Type B pancreatic cell (in vitro differentiated cells): Measurements from ENCODE around the gene FBXW9. TPM values are rescaled to one million over a fixed set of nuclear protein-coding genes. Genes with fewer than 3 reads are reported as not detected.
"Not testable (repeated sequence)": the region's sequence is repeated elsewhere in the genome, so short reads cannot be mapped to it uniquely, and the experiment has no call there.

Experiments used
- DNase-seq: peaks from one replicate; pipeline ENCODE4 v3.0.0; 2021; ENCODE audit warnings: mixed read lengths; ENCODE audit not compliant: unreplicated experiment; ENCODE audit errors: extremely low spot score
- H3K27ac Mint-ChIP-seq: 2 replicates; pipeline ENCODE4 v1.8.0; 2021; ENCODE audit warnings: mild to moderate bottlenecking, mixed read lengths
- H3K27me3 Mint-ChIP-seq: 2 replicates; pipeline ENCODE4 v1.8.0; 2021; ENCODE audit warnings: mixed read lengths
- H3K36me3 Mint-ChIP-seq: 2 replicates; pipeline ENCODE4 v1.8.0; 2021; ENCODE audit warnings: mixed read lengths
- H3K4me1 Mint-ChIP-seq: one replicate; pipeline ENCODE4 v1.8.0; 2021; ENCODE audit warnings: mixed read lengths; ENCODE audit not compliant: unreplicated experiment
- H3K4me3 Mint-ChIP-seq: 2 replicates; pipeline ENCODE4 v1.8.0; 2021; ENCODE audit warnings: mild to moderate bottlenecking, mixed read lengths
- H3K9me3 Mint-ChIP-seq: 2 replicates; pipeline ENCODE4 v1.8.0; 2021; ENCODE audit warnings: mixed read lengths
- total RNA-seq: library from RNA; stranded (reverse); gene quantifications from 2 replicates; pipeline ENCODE4 v1.2.1, GENCODE V29; 2021; ENCODE audit warnings: low replicate concordance
- TF ChIP-seq, protein P1 (sequence below): fragments of 200-600 bp; sonication (generic); conservative IDR thresholded peaks from 2 replicates; pipeline ENCODE4 v1.5.0; 2021; ENCODE audit warnings: antibody characterized with exemption, mild to moderate bottlenecking

The FBXW9 gene
- total RNA-seq, 1 donor from 2014 or later = 17.0 TPM

DNA sequence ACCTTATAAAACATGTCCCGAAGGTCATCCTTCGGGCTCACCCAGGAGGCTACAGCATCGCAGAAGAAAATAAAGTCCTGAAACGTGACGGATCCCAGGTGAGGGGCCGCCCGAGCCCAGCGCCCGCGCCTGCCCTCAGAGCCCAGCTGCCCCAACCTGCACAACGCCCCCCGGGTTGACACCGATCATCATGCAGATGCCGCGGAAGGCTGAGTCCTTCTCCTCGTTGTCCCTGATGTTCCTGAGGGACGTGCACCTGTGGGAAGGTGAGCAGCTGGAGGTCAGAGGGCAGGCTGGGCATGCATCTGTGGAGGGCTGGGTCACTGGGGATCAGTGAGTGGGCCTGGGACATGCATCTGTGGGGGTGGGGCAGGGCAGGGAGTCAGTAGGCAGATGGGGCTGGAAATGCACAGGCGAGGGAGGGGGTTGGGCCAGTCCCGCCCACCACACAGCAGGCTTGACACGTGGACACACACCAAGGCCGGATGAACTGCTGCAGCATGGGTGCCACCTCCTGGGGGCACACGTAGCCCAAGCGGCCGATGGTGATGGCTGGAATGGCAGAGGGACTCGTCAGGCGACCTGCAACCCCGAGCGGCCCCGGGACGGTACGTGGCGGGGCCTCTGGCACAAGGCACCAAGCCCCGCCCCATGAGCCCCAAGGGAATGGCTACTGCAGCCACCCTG lies 5.3 kb upstream of the FBXW9 start:
- Mint-ChIP-seq H3K4me1 (peaks cover 7% of the 10 kb centered on the region), H3K27me3 (no peaks in the 10 kb centered on the region), H3K36me3 (peaks cover 18% of the 10 kb centered on the region), H3K9me3 (no peaks in the 10 kb centered on the region), H3K27ac (no peak overlapping the region), H3K4me3 (no peak overlapping the region)
- DNase-seq = no peak
- TF ChIP-seq, protein P1, sequence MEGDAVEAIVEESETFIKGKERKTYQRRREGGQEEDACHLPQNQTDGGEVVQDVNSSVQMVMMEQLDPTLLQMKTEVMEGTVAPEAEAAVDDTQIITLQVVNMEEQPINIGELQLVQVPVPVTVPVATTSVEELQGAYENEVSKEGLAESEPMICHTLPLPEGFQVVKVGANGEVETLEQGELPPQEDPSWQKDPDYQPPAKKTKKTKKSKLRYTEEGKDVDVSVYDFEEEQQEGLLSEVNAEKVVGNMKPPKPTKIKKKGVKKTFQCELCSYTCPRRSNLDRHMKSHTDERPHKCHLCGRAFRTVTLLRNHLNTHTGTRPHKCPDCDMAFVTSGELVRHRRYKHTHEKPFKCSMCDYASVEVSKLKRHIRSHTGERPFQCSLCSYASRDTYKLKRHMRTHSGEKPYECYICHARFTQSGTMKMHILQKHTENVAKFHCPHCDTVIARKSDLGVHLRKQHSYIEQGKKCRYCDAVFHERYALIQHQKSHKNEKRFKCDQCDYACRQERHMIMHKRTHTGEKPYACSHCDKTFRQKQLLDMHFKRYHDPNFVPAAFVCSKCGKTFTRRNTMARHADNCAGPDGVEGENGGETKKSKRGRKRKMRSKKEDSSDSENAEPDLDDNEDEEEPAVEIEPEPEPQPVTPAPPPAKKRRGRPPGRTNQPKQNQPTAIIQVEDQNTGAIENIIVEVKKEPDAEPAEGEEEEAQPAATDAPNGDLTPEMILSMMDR = no peak

DNA sequence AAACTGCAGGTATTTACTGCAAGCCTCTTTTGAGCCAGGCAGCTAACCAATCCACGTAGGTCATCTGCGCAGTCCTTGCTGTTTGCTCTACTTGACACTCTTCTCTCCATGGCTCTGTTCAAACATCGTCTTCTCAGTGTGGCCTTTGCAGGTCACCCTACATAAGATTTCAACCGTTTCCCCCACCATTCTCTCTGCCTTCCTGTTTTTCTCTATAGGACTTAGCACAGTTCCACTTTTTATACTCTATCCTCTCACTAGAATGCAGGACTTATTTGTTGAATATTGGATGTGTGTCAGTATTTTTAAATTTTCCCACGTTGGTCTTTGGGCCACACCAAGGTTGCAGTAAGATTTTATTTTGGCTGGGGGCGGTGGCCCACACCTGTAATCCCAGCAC lies 1.7 kb upstream of the FBXW9 start:
- H3K36me3 Mint-ChIP-seq = peaks cover 6% of the 10 kb centered on the region
- no peak overlapping the region for H3K27ac Mint-ChIP-seq
- TF ChIP-seq, protein P1 = no peak
- DNase-seq = no peak
- H3K27me3 Mint-ChIP-seq = no peaks in the 10 kb centered on the region
- H3K4me3 Mint-ChIP-seq = peak overlapping the region; percentile 78
- H3K4me1 Mint-ChIP-seq = peaks cover 10% of the 10 kb centered on the region
- no peaks in the 10 kb centered on the region for H3K9me3 Mint-ChIP-seq

DNA sequence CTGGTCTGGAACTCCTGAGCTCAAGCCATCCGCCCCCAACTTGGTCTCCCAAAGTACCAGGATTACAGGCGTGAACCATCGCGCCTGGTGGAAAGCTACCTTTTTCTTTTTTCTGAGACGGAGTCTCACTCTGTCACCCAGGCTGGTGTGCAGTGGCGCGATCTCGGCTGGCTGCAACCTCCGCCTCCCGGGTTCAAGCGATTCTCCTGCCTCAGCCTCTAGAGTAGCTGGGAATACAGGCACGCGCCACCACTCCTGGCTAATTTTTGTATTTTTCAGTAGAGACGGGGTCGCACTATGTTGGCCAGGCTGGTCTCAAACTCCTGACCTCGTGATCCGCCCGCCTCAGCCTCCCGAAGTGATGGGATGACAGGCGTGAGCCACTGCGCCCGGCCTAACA lies 994 bp upstream of the FBXW9 start:
- not testable (repeated sequence) for H3K4me1 Mint-ChIP-seq, DNase-seq, H3K9me3 Mint-ChIP-seq, H3K36me3 Mint-ChIP-seq, H3K27ac Mint-ChIP-seq, H3K27me3 Mint-ChIP-seq
- peak overlapping the region; percentile 52 for H3K4me3 Mint-ChIP-seq

DNA sequence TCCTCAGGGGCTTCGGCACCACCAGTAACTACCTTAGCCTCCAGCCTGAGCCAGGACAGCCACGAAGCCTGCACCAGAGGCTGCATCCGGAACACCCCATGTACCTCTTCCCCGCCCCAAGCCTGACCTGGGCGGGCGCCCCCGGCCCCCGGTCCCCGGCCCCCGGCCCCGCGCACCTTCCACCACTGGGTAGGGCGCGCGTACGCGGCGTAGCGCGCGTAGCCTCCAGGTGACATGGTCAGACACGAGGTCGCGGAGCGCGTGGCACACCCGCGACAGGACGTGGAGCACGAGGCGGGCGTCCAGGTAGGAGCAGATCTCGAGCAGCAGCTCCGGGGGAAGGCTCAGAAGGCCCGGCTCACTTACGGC lies 450 bp downstream of the FBXW9 start:
- peaks cover 7% of the 10 kb centered on the region for H3K4me1 Mint-ChIP-seq
- TF ChIP-seq, protein P1 = no peak
- no peaks in the 10 kb centered on the region for H3K9me3 Mint-ChIP-seq
- H3K27me3 Mint-ChIP-seq = no peaks in the 10 kb centered on the region
- H3K27ac Mint-ChIP-seq = no peak overlapping the region
- H3K36me3 Mint-ChIP-seq = peaks cover 4% of the 10 kb centered on the region
- peak overlapping the region; percentile 92 for H3K4me3 Mint-ChIP-seq
- no peak for DNase-seq

DNA sequence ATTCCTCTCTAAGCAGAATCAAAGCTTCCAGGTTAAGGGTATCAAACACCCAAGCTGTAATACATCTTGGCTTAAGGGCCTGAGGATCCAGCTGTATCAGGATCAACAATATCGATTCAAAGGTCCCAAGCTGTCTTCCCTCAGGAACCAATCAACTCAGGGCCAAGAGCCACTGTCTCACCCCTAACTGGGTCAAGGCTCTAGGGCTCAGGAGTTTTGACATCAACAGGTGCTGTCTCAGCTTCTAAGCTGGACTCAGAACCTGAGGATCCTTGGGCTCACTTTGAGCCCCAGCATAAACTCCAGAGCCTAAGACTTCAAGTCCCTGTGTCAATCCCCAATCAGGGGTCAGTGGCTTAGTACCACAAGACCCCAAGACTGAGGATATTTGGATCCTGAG lies 917 bp downstream of the FBXW9 start:
- peaks cover 4% of the 10 kb centered on the region for H3K36me3 Mint-ChIP-seq
- H3K27me3 Mint-ChIP-seq = no peaks in the 10 kb centered on the region
- H3K27ac Mint-ChIP-seq = no peak overlapping the region
- peaks cover 7% of the 10 kb centered on the region for H3K4me1 Mint-ChIP-seq
- TF ChIP-seq, protein P1 = no peak
- H3K9me3 Mint-ChIP-seq = no peaks in the 10 kb centered on the region
- DNase-seq = no peak
- peak overlapping the region; percentile 82 for H3K4me3 Mint-ChIP-seq

DNA sequence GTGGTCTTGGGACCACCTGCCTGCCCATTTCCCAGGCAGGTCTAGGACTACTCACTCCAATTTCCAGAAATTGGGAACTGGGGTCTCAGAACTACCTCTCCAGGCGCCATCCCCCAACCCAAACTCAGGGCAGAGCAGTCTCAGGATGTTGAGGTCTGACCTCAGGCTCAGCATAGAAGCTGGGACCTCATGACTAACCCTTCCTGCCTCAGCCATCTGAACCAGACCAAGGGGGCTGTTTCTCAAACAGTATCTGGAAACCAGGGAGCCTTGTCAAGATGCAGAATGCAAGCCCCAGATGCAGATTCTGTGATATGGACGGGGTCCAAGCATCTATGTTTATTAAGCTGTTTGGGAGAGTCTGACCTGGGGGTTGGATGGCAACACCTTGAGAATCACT lies 1.3 kb downstream of the FBXW9 start:
- Mint-ChIP-seq H3K27ac (no peak overlapping the region), H3K27me3 (no peaks in the 10 kb centered on the region), H3K9me3 (no peaks in the 10 kb centered on the region), H3K4me3 (peak overlapping the region; percentile 82), H3K4me1 (peaks cover 7% of the 10 kb centered on the region), H3K36me3 (peaks cover 4% of the 10 kb centered on the region)
- TF ChIP-seq, protein P1 = no peak
- DNase-seq = no peak
